GM12872 (cell line): ENCODE data around the gene DHX29.

ENCODE experiments used
- TF ChIP-seq, protein P1 (sequence below): IDR thresholded peaks from 3 replicates; pipeline ENCODE4 v1.5.1; 2011; ENCODE audit warnings: low read depth, mild to moderate bottlenecking, low read length, moderate library complexity; ENCODE audit not compliant: insufficient read depth

DHX29 gene

DNA sequence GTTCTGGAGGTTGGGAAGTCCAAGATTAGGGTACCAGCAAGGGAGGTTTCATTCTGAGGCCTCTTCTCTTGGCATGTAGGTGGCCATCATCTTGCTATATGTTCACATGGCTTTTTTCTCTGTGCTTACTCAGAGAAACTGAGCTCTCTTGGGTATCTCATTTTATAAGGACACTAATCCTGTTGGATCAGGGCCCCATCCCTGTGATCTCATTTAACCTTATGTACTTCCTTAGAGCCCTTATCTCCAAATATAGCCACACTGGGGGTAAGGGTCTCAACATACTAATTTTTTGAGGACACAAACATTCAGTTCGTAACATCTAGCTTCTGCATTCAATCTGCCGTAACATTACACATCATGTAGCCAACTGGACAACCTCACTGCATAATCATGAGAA lies 6.6 kb downstream of the DHX29 start:
- TF ChIP-seq, protein P1, sequence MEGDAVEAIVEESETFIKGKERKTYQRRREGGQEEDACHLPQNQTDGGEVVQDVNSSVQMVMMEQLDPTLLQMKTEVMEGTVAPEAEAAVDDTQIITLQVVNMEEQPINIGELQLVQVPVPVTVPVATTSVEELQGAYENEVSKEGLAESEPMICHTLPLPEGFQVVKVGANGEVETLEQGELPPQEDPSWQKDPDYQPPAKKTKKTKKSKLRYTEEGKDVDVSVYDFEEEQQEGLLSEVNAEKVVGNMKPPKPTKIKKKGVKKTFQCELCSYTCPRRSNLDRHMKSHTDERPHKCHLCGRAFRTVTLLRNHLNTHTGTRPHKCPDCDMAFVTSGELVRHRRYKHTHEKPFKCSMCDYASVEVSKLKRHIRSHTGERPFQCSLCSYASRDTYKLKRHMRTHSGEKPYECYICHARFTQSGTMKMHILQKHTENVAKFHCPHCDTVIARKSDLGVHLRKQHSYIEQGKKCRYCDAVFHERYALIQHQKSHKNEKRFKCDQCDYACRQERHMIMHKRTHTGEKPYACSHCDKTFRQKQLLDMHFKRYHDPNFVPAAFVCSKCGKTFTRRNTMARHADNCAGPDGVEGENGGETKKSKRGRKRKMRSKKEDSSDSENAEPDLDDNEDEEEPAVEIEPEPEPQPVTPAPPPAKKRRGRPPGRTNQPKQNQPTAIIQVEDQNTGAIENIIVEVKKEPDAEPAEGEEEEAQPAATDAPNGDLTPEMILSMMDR, result no peak

DNA sequence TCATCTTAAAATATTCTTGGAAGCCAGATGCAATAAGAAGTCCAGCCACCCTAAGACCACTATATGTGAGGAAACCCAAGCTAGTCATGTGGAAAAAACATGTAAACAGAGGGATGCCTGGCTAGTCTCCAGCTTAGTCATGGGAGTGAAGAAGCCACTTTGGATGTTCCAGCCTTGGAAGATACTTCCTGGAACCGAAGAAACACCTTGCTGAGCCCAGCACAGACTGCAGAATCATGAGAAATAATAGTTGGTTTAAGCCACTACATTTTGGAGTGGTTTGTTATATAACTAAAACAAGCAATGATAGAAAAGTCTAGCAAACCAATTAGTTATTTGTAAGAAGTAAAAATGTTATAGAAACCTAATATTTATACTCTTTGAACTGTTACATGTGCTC lies 12.6 kb downstream of the DHX29 start:
- TF ChIP-seq, protein P1, result no peak

DNA sequence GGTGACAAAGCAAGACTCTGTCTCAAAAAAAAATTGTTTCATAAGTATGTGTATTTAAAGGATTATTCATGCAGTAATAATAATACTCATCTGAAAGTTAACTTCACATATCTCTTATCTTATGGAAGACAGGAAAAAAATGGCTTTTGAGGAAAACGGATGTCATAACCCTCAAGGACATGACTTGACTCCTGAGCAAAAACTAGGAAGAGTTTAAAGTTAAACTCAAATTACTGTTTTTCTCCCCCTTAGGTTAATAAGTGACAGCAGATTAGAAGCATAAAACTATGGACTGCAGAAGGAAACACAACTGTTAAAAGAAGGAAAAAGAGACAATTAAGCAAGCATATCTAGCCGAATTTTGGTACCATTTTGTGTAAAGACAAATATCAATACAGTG lies 16.5 kb downstream of the DHX29 start:
- TF ChIP-seq, protein P1, result no peak

DNA sequence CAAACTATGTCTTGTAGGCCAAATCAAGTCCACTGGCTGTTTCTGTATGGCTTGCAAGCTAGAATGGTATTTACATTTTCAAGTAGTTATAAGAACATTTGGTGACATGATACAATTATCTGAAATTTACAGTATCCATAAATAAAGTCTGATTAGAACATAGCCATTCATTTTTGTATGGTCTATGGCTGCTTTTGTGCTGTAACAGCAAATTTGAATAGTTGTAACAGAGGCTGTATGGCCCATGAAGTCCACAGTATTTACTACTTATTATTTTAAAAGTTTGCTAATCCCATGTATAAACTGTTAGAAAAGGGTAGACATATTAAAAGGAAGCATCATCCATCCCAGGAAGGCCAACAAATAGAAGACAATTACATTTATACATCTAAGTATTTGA lies 17.7 kb downstream of the DHX29 start:
- TF ChIP-seq, protein P1, result no peak

DNA sequence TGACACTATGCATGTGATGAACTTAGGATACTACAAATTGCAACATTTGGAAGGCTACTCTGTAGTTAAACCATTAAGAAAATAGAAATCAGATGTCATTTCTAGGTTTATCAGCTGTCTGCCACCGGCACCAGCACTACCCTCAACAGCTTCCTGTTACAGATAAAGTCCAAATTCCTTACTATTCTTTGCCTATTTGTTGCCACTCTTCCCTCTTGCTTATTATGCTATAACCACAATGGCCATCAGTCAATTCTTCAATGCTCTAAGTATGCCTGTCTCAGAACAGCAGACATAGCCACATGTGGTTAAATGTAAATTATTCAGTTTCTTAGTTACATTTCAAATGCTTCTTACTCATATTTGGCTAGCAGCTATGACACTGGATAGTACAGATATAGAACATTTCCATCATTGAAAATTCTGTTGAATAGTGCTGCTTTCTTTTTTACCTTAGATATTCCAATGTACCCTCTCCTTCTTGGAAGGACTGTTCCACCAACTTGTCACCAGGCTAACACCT lies 21.0 kb downstream of the DHX29 start:
- TF ChIP-seq, protein P1, result no peak

DNA sequence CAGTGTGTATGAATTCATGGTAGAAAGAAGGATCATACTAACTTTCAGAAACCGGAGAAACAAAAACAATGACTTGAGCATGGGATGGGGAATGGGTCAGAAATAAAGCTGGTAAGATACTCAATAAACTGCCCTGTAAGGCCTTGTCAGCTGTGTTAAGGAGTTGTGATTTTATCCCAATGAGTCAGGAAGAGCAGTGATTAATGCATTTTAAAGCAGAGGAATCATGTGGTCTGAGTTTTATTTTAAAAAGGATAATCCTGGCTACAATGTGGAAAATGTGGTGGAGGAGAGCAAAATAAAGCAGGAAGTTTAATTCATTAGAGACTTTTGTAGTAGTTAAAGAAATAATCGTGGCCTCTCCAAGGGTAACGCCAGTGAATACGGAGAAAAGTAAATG lies 28.7 kb downstream of the DHX29 start:
- TF ChIP-seq, protein P1, result no peak

DNA sequence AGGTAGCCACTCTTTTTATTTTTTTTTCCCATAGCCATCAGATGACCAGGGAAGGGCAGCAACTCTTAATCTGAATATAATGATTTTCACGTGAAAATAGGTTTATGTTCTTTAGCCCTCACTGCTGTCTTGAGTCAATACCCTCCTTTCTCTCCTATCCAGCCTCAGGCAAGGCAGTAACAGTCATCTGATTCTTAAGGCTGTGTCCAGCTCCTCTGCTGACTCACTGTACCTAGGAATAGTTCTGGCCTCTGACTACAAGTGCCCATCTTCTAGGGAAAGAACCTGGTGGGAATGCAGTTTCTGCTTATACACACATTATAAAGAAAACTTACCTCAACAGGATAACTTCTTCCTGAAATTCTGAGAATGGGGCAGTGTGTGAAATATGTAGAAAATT lies 30.7 kb downstream of the DHX29 start:
- TF ChIP-seq, protein P1, result no peak
